Activated T-cell treated with anti-CD3 and anti-CD28 coated beads for 24 hours (primary cell): ENCODE measurements around the gene VANGL2.
A peak's percentile ranks its signal among the peaks of the same experiment; 100 is the strongest.

Experiments
- DNase-seq: peaks from one replicate; pipeline ENCODE4 v3.0.0-alpha.2; 2020; ENCODE audit warnings: low read depth

The VANGL2 gene

GRCh38 chr1:160427625-160428024 lies 27.3 kb downstream of the VANGL2 start:
- no peak for DNase-seq

DNA sequence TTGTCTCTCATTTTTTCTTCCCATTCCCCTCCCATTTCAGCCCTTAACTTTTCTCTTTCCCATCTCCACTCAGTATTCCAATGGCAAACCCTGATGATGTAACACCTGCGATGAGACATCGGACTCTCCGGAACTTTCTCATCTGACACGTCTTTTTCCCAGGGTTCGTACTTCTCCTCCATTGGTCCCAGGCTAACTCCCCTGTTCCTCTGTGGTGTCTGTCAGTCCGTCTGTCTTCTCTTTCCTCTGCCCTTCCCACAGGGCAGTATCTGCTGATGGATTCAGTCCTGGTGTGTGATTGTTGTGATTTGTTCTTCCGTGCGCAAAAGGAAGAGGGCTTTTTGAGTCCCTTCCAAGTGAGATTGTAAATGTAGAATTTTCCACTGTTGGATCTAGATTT lies 27.7 kb downstream of the VANGL2 start:
- no peak for DNase-seq

- DNase-seq: peak; percentile 28
These were observed 28.3 kb downstream of the VANGL2 start for GRCh38 chr1:160428655-160429054.

DNA sequence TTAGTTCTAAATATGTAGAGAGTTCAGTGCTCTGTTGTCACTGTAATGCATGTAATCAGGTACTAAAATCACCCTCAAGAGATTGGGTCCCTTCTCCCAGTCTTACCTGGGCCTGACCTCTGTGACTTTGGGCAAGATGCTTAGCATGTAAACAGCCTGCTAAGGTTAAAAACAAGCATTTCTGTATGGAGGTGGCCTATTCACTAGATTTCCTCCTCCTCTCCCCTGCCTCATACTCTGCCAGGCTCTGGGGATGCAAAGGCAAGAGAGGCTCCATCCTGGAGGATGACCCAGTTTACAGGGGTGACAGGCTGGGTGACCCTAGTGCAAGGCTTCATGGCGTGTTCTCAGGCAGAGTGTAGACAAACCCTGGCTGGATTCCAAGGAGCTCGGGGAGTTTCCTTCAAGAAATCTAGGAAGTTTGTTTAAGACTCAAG lies 28.8 kb downstream of the VANGL2 start:
- no peak for DNase-seq

- no peak for DNase-seq
These were observed 29.6 kb downstream of the VANGL2 start for GRCh38 chr1:160429702-160430535.

DNA sequence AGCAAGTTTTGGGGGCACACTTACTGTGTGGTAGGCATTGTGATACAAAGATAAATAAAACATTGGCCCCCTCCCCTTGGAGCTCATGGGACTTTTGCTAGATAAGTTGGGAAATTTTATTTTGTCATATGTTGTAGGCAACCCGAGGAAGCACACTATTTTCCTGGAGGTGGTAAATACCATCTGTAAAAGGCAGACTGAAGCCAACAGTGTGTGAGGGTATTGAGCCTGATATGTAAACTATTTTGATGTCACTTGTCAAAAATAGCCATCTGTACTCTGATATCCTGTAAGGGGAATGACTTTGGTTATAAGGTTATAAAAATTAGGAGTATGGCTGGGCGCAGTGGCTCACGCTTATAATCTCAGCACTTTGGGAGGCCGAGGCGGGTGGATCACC lies 30.6 kb downstream of the VANGL2 start:
- no peak for DNase-seq

DNA sequence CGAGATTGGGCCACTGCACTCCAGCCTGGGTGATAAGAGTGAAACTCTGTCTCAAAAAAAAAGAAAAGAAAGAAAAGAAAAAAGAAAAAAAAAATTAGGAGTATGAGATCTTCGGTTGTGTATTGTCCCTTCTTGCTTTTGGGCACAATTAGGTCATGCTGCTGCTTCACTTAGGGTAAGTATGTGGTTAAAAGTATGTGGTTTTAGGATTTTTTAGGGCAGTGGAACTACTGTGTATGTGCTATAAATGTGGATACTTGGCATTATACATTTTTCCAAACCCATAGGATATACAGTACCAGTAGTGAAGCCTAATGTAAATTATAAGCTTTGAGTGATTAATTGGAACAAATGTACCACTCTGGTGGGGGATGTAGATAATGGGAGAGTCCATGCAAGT lies 31.2 kb downstream of the VANGL2 start:
- no peak for DNase-seq

- peak; percentile 20 for DNase-seq
These were observed 32.0 kb downstream of the VANGL2 start for GRCh38 chr1:160432371-160432786.

- no peak for DNase-seq
These were observed 36.6 kb downstream of the VANGL2 start for GRCh38 chr1:160436966-160437365.

DNA sequence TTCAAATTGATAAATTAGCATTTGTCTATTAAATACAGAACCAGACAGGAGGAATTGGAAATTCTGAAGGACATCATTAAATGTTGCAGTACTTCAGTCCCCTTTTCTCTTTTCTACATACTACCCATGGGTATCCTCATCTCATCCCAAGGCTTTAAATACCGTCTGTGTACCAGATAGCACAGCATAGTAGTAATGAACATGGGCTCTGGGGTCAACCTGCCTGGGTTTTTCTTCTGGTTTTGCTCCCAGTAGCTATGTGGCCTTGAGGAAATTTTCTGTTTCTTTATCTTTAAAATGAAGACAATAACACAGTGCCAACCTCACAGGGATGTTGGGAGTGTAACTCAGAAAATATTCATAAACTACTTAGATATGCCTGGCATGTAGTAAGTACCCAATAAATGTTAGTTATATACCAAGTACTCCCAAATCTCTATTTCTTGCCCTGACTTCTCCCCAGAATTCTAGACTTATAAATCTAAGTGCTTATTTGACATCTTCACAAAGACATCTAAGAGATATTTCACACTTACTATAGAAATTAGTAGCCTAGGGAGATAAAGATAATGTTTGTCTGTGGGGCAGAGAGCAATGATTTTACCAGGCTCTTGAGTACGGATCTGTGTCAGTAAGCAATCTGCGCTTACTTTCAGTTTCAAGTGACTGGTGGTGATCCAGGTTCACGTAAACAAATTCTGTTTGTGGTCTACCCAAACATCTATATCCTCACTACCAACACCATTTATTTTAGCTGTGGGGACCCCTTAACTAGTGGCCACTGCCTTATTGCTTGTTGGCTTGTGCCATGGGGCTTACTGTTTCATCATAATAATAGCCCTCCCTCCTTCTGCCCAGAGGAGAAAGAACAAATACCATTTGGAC lies 37.3 kb downstream of the VANGL2 start:
- DNase-seq: no peak

DNA sequence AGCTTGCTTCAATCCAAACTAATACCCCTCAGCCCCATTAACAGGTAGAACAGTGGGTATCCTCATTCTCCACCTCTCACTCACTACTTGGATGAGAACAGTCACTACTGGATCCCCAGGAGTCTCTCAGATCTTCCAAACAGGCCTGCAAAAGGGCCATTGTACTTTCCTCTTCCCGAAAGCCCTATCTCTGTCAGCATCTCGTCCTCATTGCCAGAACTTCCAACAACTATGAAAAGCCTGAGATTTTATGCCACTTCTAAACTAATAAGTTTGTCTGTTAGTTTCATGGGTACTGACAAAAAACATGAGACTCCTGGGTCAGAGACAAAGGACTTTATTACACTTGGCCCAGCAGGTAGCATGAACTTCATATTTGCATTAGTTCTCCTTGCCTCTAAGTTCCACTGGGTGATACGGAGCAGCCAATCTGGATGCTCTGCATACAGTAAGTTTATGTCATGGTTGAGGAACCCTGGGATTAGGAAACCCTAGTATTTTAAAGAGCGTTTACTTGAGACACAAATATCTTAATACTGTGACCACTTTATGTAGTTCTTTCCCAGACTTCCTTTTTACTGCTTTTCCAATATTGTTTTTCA lies 38.1 kb downstream of the VANGL2 start:
- no peak for DNase-seq

DNA sequence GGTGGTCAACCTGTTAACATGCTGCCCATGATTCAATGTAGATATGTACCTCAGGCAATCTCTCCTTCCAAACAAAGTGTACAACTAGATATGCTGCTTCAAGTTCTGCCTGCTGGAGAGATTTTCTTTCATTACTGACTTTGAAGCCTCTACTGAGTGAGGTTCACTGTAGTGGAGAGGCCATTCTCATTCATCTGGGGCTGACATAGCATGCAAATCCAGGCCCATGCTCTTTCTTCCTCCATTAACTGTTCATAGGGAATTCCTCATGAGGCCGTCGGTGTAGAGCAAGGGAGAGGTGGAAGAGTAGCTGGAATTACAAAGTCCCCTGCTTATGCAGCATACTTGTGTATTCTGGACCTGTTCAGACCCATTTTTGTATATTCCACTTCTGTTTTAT lies 38.6 kb downstream of the VANGL2 start:
- no peak for DNase-seq

GRCh38 chr1:160439718-160440117 lies 39.4 kb downstream of the VANGL2 start:
- DNase-seq: no peak

GRCh38 chr1:160446945-160447600 lies 46.7 kb downstream of the VANGL2 start:
- DNase-seq: no peak

GRCh38 chr1:160449494-160449893 lies 49.1 kb downstream of the VANGL2 start:
- DNase-seq: no peak

DNA sequence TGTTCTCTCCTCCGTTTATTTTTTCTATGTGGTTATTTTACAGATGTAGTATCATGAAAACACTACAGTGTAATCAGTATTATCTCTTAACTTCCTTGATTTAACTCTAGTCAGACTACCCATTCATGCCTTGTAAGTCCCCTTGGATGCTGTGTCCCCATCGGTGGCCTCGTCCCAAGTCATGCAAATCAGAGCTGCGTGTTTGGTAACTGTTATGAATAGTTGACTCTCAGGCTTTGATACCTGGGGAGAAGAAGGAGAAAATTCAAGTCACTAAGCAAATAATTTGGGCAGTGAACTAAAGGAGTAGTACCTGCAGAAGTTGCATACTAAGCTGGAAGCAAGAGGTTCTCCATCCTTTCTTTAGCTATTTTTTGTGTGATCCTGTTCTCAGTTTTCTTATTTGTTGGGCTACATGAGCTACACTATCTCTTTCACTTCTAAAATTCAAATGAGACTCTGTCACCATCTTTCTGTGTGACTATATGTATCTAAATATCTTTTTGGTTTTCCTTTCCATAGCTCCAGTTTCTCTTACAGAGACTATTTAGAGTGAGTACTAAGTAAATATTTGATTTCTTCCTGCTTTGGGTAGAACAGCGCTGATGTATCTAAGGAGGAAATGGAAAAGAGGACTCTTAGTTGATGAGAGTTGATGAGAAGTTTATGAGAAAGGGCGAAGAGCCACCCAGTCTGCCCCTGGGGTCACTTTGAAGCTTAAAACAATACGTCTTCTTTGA lies 50.9 kb downstream of the VANGL2 start:
- no peak for DNase-seq

- no peak for DNase-seq
These were observed 51.5 kb downstream of the VANGL2 start for GRCh38 chr1:160451859-160452232.

GRCh38 chr1:160453443-160453842 lies 53.1 kb downstream of the VANGL2 start:
- DNase-seq: no peak

DNA sequence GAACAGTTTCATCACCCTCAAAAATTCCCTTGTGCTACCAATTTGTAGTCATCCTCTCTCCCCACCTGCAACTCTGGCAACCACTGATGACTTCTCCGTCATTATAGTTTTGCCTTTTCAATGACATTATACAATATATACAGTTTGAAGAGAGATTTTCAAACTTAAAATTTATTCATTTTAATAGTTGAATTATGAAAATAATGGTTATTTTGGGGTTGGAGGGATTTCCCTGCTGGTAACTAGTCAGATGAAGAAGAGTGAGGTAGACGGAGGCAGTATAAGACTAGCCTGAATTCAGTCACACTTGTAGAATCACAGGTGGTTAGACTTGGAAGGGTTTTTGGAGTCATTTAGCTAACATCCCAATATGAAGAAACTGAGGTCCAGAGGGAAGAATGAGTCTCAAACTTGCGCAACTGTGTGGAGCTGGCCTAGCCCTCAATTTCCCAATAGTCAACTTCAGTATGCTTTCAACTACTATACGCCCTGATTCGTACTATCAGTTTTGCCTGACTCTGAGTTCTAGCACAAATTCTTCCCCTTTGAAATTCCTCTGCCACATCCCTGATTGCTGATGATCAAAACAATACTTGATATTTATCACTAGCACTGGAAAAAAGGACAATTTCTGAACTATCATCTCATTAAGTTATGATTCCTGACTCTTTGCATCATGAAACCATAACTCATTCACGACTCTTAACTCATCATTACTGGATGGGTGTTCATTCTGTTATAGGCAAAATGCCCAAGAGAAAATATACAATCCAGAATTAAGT lies 54.2 kb downstream of the VANGL2 start:
- DNase-seq: no peak

DNA sequence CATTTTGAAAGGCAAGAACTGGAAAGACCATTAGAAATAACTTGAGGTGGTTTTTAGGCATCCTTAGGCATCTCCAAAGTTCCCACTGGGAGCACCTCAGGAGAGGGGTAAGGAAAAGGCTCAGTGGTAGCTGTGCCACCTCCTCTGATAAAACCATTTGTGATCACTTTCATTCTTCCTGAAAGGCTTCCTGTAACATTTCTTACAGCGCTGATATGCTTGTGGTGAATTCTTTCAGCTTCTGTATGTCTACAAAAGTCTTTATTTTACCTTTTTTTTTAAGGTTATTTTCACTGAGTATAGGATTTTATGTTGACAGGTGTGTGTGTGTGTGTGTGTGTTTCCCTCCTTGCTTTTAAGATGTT lies 54.8 kb downstream of the VANGL2 start:
- no peak for DNase-seq

DNA sequence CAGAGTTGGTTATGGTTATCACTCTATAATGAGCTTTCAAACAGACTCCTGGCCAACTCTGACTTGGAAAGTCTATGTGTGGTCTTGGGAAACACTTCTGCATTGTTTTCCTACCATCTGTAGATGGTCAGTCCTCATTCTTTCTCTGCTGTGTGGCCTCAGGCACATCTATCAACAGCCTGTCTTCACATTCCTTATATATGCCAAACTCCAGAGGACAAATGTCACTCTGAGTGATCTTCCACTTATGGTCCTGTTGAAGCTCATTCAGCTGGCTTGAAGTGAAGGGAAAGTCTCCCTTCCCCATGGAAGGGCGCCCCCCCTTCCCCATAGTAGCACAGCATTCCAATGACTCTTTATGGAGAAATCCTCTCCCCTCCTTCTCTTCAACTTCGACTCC lies 58.7 kb downstream of the VANGL2 start:
- DNase-seq: no peak
